ENCODE measurements around the gene ENPP3.

ENPP3 gene

GRCh38 chr6:131775886-131776285, 138.8 kb downstream of the ENPP3 start:
- no peak for TF ChIP-seq BHLHE40 (IDR thresholded peaks at IDR 0.05; ENCODE audit: borderline replicate concordance)
- no peak for TF ChIP-seq CTBP1 (IDR thresholded peaks at IDR 0.05; ENCODE audit: borderline replicate concordance)
- TF ChIP-seq ZNF384 (IDR thresholded peaks at IDR 0.05): no peak
- no peak for TF ChIP-seq PKNOX1 (IDR thresholded peaks at IDR 0.05)
- no peak for TF ChIP-seq L3MBTL2 (conservative IDR thresholded peaks at IDR 0.05)
- TF ChIP-seq FOXM1 (IDR thresholded peaks at IDR 0.05; ENCODE audit: borderline replicate concordance): no peak
- no peak for TF ChIP-seq TARDBP (IDR thresholded peaks at IDR 0.05)
- TF ChIP-seq SUZ12 (IDR thresholded peaks at IDR 0.05): no peak
- no peak for TF ChIP-seq LEF1 (IDR thresholded peaks at IDR 0.05; ENCODE audit: borderline replicate concordance)
- TF ChIP-seq HDGF (IDR thresholded peaks at IDR 0.05; ENCODE audit: borderline replicate concordance): no peak
- TF ChIP-seq ELF4 (IDR thresholded peaks at IDR 0.05): no peak
- no peak for TF ChIP-seq SP1 (IDR thresholded peaks at IDR 0.05)
- TF ChIP-seq FOXA1 (IDR thresholded peaks at IDR 0.05): no peak
- no peak for TF ChIP-seq ARNT (IDR thresholded peaks at IDR 0.05)
- TF ChIP-seq FOXK2 (IDR thresholded peaks at IDR 0.05): no peak
- no peak for TF ChIP-seq NFRKB (IDR thresholded peaks at IDR 0.05)
- ChIA-PET CTCF (no interaction called here), POLR2A (no interaction called here)
- DNase-seq (ENCODE audit: extremely low spot score): no peak

GRCh38 chr6:131776985-131777384, 139.9 kb downstream of the ENPP3 start:
- POLR2A ChIA-PET: no interaction called here
- TF ChIP-seq L3MBTL2 (conservative IDR thresholded peaks at IDR 0.05) (no peak), BHLHE40 (IDR thresholded peaks at IDR 0.05; ENCODE audit: borderline replicate concordance) (no peak), ARNT (IDR thresholded peaks at IDR 0.05) (no peak), LEF1 (IDR thresholded peaks at IDR 0.05; ENCODE audit: borderline replicate concordance) (no peak), NFRKB (IDR thresholded peaks at IDR 0.05) (no peak), TARDBP (IDR thresholded peaks at IDR 0.05) (no peak), CTBP1 (IDR thresholded peaks at IDR 0.05; ENCODE audit: borderline replicate concordance) (no peak)
- DNase-seq (ENCODE audit: extremely low spot score): no peak
- CTCF ChIA-PET: no interaction called here

GRCh38 chr6:131778169-131778568, 141.1 kb downstream of the ENPP3 start:
- TF ChIP-seq ELF4 (IDR thresholded peaks at IDR 0.05) (no peak), HDGF (IDR thresholded peaks at IDR 0.05; ENCODE audit: borderline replicate concordance) (no peak), NFRKB (IDR thresholded peaks at IDR 0.05) (no peak), CTBP1 (IDR thresholded peaks at IDR 0.05; ENCODE audit: borderline replicate concordance) (no peak), SP1 (IDR thresholded peaks at IDR 0.05) (no peak), FOXM1 (IDR thresholded peaks at IDR 0.05; ENCODE audit: borderline replicate concordance) (no peak), LEF1 (IDR thresholded peaks at IDR 0.05; ENCODE audit: borderline replicate concordance) (no peak), BHLHE40 (IDR thresholded peaks at IDR 0.05; ENCODE audit: borderline replicate concordance) (no peak), ZNF384 (IDR thresholded peaks at IDR 0.05) (no peak), FOXA1 (IDR thresholded peaks at IDR 0.05) (no peak)
- DNase-seq (ENCODE audit: extremely low spot score): no peak
- ChIA-PET CTCF (no interaction called here), POLR2A (no interaction called here)

- TF ChIP-seq TARDBP (IDR thresholded peaks at IDR 0.05) (no peak), ARNT (IDR thresholded peaks at IDR 0.05) (no peak), L3MBTL2 (conservative IDR thresholded peaks at IDR 0.05) (no peak), BHLHE40 (IDR thresholded peaks at IDR 0.05; ENCODE audit: borderline replicate concordance) (no peak), CTBP1 (IDR thresholded peaks at IDR 0.05; ENCODE audit: borderline replicate concordance) (no peak), LEF1 (IDR thresholded peaks at IDR 0.05; ENCODE audit: borderline replicate concordance) (no peak), PKNOX1 (IDR thresholded peaks at IDR 0.05) (no peak), FOXA1 (IDR thresholded peaks at IDR 0.05) (no peak), SUZ12 (IDR thresholded peaks at IDR 0.05) (no peak), ZNF384 (IDR thresholded peaks at IDR 0.05) (no peak), FOXK2 (IDR thresholded peaks at IDR 0.05) (no peak), ELF4 (IDR thresholded peaks at IDR 0.05) (no peak), NFRKB (IDR thresholded peaks at IDR 0.05) (no peak), SP1 (IDR thresholded peaks at IDR 0.05) (no peak)
- CTCF ChIA-PET: no interaction called here
- no peak for DNase-seq (ENCODE audit: extremely low spot score)
- POLR2A ChIA-PET: no interaction called here
Measured at GRCh38 chr6:131779304-131779703, 142.2 kb downstream of the ENPP3 start.

GRCh38 chr6:131780600-131780999, 143.5 kb downstream of the ENPP3 start:
- ChIA-PET POLR2A (no interaction called here), CTCF (no interaction called here)
- TF ChIP-seq FOXM1 (IDR thresholded peaks at IDR 0.05; ENCODE audit: borderline replicate concordance) (no peak), LEF1 (IDR thresholded peaks at IDR 0.05; ENCODE audit: borderline replicate concordance) (no peak), SP1 (IDR thresholded peaks at IDR 0.05) (no peak), SUZ12 (IDR thresholded peaks at IDR 0.05) (no peak)
- no peak for DNase-seq (ENCODE audit: extremely low spot score)

GRCh38 chr6:131781687-131782086, 144.6 kb downstream of the ENPP3 start:
- DNase-seq (ENCODE audit: extremely low spot score): no peak
- ChIA-PET CTCF (interaction anchor here (1.7 kb wide), 1 partner anchor 128 kb away, joined by 6 read pairs; no protein-coding TSS in a partner anchor), POLR2A (no interaction called here)
- TF ChIP-seq SUZ12 (IDR thresholded peaks at IDR 0.05) (no peak), BHLHE40 (IDR thresholded peaks at IDR 0.05; ENCODE audit: borderline replicate concordance) (no peak), TARDBP (IDR thresholded peaks at IDR 0.05) (no peak), HDGF (IDR thresholded peaks at IDR 0.05; ENCODE audit: borderline replicate concordance) (no peak), PKNOX1 (IDR thresholded peaks at IDR 0.05) (no peak), LEF1 (IDR thresholded peaks at IDR 0.05; ENCODE audit: borderline replicate concordance) (no peak), FOXM1 (IDR thresholded peaks at IDR 0.05; ENCODE audit: borderline replicate concordance) (no peak), ARNT (IDR thresholded peaks at IDR 0.05) (no peak), FOXA1 (IDR thresholded peaks at IDR 0.05) (no peak), ELF4 (IDR thresholded peaks at IDR 0.05) (no peak), CTBP1 (IDR thresholded peaks at IDR 0.05; ENCODE audit: borderline replicate concordance) (no peak), SP1 (IDR thresholded peaks at IDR 0.05) (no peak), FOXK2 (IDR thresholded peaks at IDR 0.05) (no peak), NFRKB (IDR thresholded peaks at IDR 0.05) (no peak), L3MBTL2 (conservative IDR thresholded peaks at IDR 0.05) (no peak), ZNF384 (IDR thresholded peaks at IDR 0.05) (no peak)

Data from HEK293T (cell line).